DOHH2 (cell line): ENCODE measurements around the gene CACTIN.

ENCODE experiments used
- H3F3A ChIP-seq: fragments of 200-600 bp; sonication (generic), shearing (Covaris generic); 2 replicates; pipeline ENCODE4 v1.6.0; 2016; ENCODE audit warnings: antibody characterized with exemption, mild to moderate bottlenecking; ENCODE audit not compliant: control insufficient read depth, insufficient read depth
- H3K27ac ChIP-seq: fragments of 200-600 bp; sonication (generic); 2 replicates; pipeline ENCODE4 v1.5.1; 2014; ENCODE audit warnings: low read depth, mild to moderate bottlenecking, low read length, moderate library complexity
- H3K27me3 ChIP-seq: fragments of 200-600 bp; sonication (generic); 2 replicates; pipeline ENCODE4 v1.6.1; 2014; ENCODE audit warnings: mild to moderate bottlenecking, low read length, mixed read lengths; ENCODE audit not compliant: control insufficient read depth
- H3K36me3 ChIP-seq: fragments of 200-600 bp; sonication (generic); 2 replicates; pipeline ENCODE4 v1.6.1; 2014; ENCODE audit warnings: mild to moderate bottlenecking, low read length, moderate library complexity, mixed read lengths; ENCODE audit not compliant: control insufficient read depth
- H3K4me1 ChIP-seq: fragments of 200-600 bp; sonication (generic); 2 replicates; pipeline ENCODE4 v1.6.1; 2014; ENCODE audit warnings: mild to moderate bottlenecking, low read length, mixed read lengths; ENCODE audit not compliant: control insufficient read depth
- H3K4me2 ChIP-seq: fragments of 200-600 bp; sonication (generic); 2 replicates; pipeline ENCODE4 v1.6.0; 2014; ENCODE audit warnings: mild to moderate bottlenecking, low read length, moderate library complexity
- H3K4me3 ChIP-seq: fragments of 200-600 bp; sonication (generic); 2 replicates; pipeline ENCODE4 v1.5.1; 2014; ENCODE audit warnings: mild to moderate bottlenecking, low read length, mixed read lengths
- H3K79me2 ChIP-seq: fragments of 200-600 bp; sonication (generic); 2 replicates; pipeline ENCODE4 v1.6.1; 2014; ENCODE audit warnings: mild to moderate bottlenecking, low read length, mixed read lengths; ENCODE audit not compliant: control insufficient read depth
- H3K9me2 ChIP-seq: fragments of 200-600 bp; sonication (generic); replicated peaks from 2 replicates; pipeline ENCODE4 v1.6.1; 2014; ENCODE audit warnings: mild to moderate bottlenecking, low read length, mixed read lengths; ENCODE audit not compliant: control insufficient read depth
- H3K9me3 ChIP-seq: fragments of 200-600 bp; sonication (generic); 2 replicates; pipeline ENCODE4 v1.6.1; 2014; ENCODE audit warnings: antibody characterized with exemption, low read length, mixed read lengths; ENCODE audit not compliant: control insufficient read depth, insufficient read depth
- H4K20me1 ChIP-seq: fragments of 200-600 bp; sonication (generic); 2 replicates; pipeline ENCODE4 v1.6.0; 2014; ENCODE audit warnings: low read depth, mild to moderate bottlenecking, antibody characterized with exemption, low read length, moderate library complexity; ENCODE audit not compliant: control insufficient read depth, insufficient read depth
- EZH2phosphoT487 ChIP-seq: fragments of 200-600 bp; sonication (generic); IDR thresholded peaks from 2 replicates; pipeline ENCODE4 v1.6.1; 2017; ENCODE audit warnings: borderline replicate concordance, mild to moderate bottlenecking, antibody characterized with exemption, low read length, moderate library complexity, mixed read lengths
- TF ChIP-seq, protein P1 (sequence below): fragments of 200-600 bp; sonication (generic); IDR thresholded peaks from one replicate; pipeline ENCODE4 v1.5.1; 2014; ENCODE audit warnings: antibody characterized with exemption, mild to moderate bottlenecking, low read depth, low read length; ENCODE audit not compliant: poor library complexity, severe bottlenecking

The CACTIN gene

DNA sequence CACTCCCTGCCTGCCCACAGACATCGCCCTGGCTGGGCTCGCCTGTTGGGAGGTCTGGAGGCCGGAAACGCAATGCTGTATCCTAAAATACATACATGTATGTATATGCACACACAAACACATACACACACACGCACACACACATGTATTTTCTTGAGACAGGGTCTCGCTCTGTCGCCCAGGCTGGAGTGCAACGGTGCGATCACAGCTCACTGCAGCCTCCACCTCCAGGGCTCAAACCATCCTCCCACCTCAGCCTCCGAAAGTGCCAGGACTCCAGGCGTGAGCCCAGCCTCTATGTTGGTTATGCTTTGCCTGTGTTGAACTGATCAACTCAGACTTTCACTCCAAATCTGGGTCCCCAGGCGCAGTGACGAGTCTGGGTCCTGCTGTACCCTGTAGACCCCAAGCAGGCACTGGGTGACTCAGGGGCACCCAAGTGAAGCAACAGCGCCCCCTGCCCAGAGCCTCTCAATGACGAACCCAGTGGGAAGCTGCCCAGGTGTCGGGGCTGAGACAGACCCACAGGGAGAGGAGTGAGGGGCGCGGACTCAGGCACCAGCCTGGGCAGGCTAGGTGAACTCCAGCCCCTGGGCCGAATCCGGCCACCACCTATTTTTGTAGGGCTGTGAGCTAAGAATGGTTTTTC, 27.4 kb upstream of the CACTIN start:
- Histone ChIP-seq H3K4me1 (peaks cover 17% of the 10 kb centered on the region), H3K79me2 (no peaks in the 10 kb centered on the region), H3F3A (no peaks in the 10 kb centered on the region), H4K20me1 (no peaks in the 10 kb centered on the region), H3K9me2 (no peaks in the 10 kb centered on the region), H3K4me3 (no peak overlapping the region), H3K9me3 (no peaks in the 10 kb centered on the region), H3K36me3 (no peaks in the 10 kb centered on the region), H3K4me2 (no peak overlapping the region), H3K27ac (no peak overlapping the region), H3K27me3 (no peaks in the 10 kb centered on the region)
- TF ChIP-seq, protein P1, sequence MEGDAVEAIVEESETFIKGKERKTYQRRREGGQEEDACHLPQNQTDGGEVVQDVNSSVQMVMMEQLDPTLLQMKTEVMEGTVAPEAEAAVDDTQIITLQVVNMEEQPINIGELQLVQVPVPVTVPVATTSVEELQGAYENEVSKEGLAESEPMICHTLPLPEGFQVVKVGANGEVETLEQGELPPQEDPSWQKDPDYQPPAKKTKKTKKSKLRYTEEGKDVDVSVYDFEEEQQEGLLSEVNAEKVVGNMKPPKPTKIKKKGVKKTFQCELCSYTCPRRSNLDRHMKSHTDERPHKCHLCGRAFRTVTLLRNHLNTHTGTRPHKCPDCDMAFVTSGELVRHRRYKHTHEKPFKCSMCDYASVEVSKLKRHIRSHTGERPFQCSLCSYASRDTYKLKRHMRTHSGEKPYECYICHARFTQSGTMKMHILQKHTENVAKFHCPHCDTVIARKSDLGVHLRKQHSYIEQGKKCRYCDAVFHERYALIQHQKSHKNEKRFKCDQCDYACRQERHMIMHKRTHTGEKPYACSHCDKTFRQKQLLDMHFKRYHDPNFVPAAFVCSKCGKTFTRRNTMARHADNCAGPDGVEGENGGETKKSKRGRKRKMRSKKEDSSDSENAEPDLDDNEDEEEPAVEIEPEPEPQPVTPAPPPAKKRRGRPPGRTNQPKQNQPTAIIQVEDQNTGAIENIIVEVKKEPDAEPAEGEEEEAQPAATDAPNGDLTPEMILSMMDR, result peak; percentile 51
- TF ChIP-seq EZH2phosphoT487, result no peak

DNA sequence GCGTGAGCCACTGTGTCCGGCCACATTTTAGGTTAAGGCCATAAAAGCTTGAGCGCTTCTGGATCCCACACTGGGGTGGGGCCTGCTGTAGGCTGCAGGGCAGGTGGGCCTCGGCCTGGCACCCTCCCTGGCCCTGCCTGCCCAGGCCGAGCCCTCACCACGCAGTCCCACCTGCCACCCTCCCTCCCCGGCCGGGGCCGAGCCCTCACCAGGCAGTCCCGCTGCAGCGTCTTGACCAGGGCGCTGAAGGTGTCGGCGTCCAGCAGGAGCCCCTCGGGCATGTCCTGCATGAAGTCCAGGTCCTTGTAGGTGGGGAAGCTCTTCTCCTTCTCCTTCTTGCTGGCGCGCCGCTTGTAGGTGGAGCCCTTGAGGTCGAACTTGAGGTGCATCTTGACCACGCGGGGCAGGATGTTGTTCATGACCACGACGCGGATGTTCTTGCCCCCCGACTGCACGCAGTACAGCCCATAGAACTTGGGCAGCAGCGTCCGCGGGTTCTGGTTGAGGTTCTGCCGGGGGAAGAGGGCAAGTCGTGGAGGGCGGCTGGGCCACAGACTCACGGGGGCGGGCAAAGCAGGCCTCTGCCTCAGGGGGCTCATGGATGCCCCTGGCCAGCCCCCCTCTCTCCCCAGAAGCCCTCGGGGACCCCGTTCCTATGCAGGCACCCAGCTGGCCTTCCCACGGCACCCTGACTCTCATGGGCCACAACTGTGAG, 26.6 kb upstream of the CACTIN start:
- H3F3A ChIP-seq, result no peaks in the 10 kb centered on the region
- no peaks in the 10 kb centered on the region for H4K20me1 ChIP-seq
- H3K27ac ChIP-seq, result no peak overlapping the region
- no peaks in the 10 kb centered on the region for H3K9me2 ChIP-seq
- H3K4me3 ChIP-seq, result no peak overlapping the region
- TF ChIP-seq, protein P1, result no peak
- no peak for TF ChIP-seq EZH2phosphoT487
- no peaks in the 10 kb centered on the region for H3K27me3 ChIP-seq
- H3K9me3 ChIP-seq, result no peaks in the 10 kb centered on the region
- H3K79me2 ChIP-seq, result no peaks in the 10 kb centered on the region
- H3K4me2 ChIP-seq, result no peak overlapping the region
- no peaks in the 10 kb centered on the region for H3K36me3 ChIP-seq
- peaks cover 17% of the 10 kb centered on the region for H3K4me1 ChIP-seq

DNA sequence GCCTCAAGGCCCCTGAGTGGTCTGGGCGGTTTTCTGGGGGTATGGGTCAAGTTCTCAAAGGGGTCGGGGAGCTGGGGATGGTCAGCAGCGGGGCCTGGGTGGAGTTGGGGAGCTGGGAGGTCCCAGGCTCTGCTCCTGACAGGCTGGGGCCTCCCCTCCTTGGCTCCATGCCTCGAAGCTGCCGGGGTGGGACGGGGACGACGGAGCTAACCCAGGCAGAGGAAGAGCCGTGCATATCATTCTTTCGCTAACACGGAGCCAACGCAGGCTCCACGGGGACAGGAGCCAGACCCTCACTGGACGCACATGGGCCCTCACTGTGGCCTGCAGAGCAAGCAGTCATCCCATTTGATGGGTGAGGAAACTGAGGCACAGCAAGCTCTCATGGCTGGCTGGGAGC, 25.8 kb upstream of the CACTIN start:
- no peaks in the 10 kb centered on the region for H3K79me2 ChIP-seq
- H3K4me3 ChIP-seq, result no peak overlapping the region
- H3K9me2 ChIP-seq, result no peaks in the 10 kb centered on the region
- H3K36me3 ChIP-seq, result no peaks in the 10 kb centered on the region
- H3K4me1 ChIP-seq, result peaks cover 17% of the 10 kb centered on the region
- H3K4me2 ChIP-seq, result no peak overlapping the region
- H3F3A ChIP-seq, result no peaks in the 10 kb centered on the region
- no peaks in the 10 kb centered on the region for H3K9me3 ChIP-seq
- H4K20me1 ChIP-seq, result no peaks in the 10 kb centered on the region
- no peaks in the 10 kb centered on the region for H3K27me3 ChIP-seq
- TF ChIP-seq EZH2phosphoT487, result no peak
- TF ChIP-seq, protein P1, result no peak
- no peak overlapping the region for H3K27ac ChIP-seq
